Mesendoderm (in vitro differentiated cells): Measurements from ENCODE around the gene ATP10B.

Experiments used
- DNase-seq: peaks from one replicate; pipeline ENCODE4 v3.0.0; 2013
- H2AK5ac ChIP-seq: 2 replicates; pipeline ENCODE4 v1.6.1; 2013; ENCODE audit warnings: low read length, inconsistent platforms
- H2BK120ac ChIP-seq: 2 replicates; pipeline ENCODE4 v1.6.1; 2013; ENCODE audit warnings: low read depth, mild to moderate bottlenecking, low read length, moderate library complexity, mixed read lengths
- H2BK15ac ChIP-seq: replicated peaks from 2 replicates; pipeline ENCODE4 v1.6.1; 2013; ENCODE audit warnings: low read depth, mild to moderate bottlenecking, moderate library complexity
- H2BK5ac ChIP-seq: 2 replicates; pipeline ENCODE4 v1.6.1; 2013; ENCODE audit warnings: low read length, inconsistent platforms
- H3K18ac ChIP-seq: 2 replicates; pipeline ENCODE4 v1.6.1; 2013; ENCODE audit warnings: mild to moderate bottlenecking, low read length, mixed read lengths
- H3K23ac ChIP-seq: one replicate; pipeline ENCODE4 v1.6.1; 2013; ENCODE audit warnings: low read length
- H3K27ac ChIP-seq: 2 replicates; pipeline ENCODE4 v1.5.1; 2013; ENCODE audit warnings: low read depth, mild to moderate bottlenecking, inconsistent platforms, low read length, moderate library complexity
- H3K27me3 ChIP-seq: 2 replicates; pipeline ENCODE4 v1.6.1; 2013; ENCODE audit warnings: low read length, control low read depth, mild to moderate bottlenecking, inconsistent platforms; ENCODE audit not compliant: insufficient read depth, poor library complexity
- H3K36me3 ChIP-seq: 2 replicates; pipeline ENCODE4 v1.6.1; 2013; ENCODE audit warnings: low read length, inconsistent platforms; ENCODE audit not compliant: control insufficient read depth, insufficient read depth
- H3K4ac ChIP-seq: one replicate; pipeline ENCODE4 v1.6.1; 2013; ENCODE audit warnings: low read depth, mild to moderate bottlenecking, low read length, moderate library complexity
- H3K4me1 ChIP-seq: 2 replicates; pipeline ENCODE4 v1.6.1; 2013; ENCODE audit warnings: low read depth, low read length, inconsistent platforms; ENCODE audit not compliant: control insufficient read depth
- H3K4me2 ChIP-seq: 2 replicates; pipeline ENCODE4 v1.6.1; 2013; ENCODE audit warnings: low read length
- H3K4me3 ChIP-seq: 2 replicates; pipeline ENCODE4 v1.5.1; 2013; ENCODE audit warnings: mild to moderate bottlenecking, low read length
- H3K56ac ChIP-seq: one replicate; pipeline ENCODE4 v1.6.1; 2013; ENCODE audit warnings: low read length
- H3K79me1 ChIP-seq: 2 replicates; pipeline ENCODE4 v1.6.1; 2013; ENCODE audit warnings: low read length, inconsistent platforms
- H3K79me2 ChIP-seq: 2 replicates; pipeline ENCODE4 v1.6.1; 2013; ENCODE audit warnings: mild to moderate bottlenecking, low read length; ENCODE audit not compliant: control insufficient read depth, insufficient read depth
- H3K9ac ChIP-seq: 2 replicates; pipeline ENCODE4 v1.6.1; 2013; ENCODE audit warnings: low read length, inconsistent platforms
- H4K5ac ChIP-seq: one replicate; pipeline ENCODE4 v1.6.1; 2013; ENCODE audit warnings: low read length
- H4K8ac ChIP-seq: one replicate; pipeline ENCODE4 v1.6.1; 2013; ENCODE audit warnings: low read depth, mild to moderate bottlenecking, control low read depth, low read length, moderate library complexity
- WGBS: extraction: QIAGEN DNeasy Blood & Tissue Kit; methylation state at CpG from one replicate; pipeline ENCODE4 v1.1.7; 2013; ENCODE audit warnings: low lambda C conversion rate, missing lambda C conversion rate; ENCODE audit not compliant: insufficient coverage; ENCODE audit errors: extremely low coverage; 5-methylcytosine and 5-hydroxymethylcytosine counted together

Gene ATP10B

GRCh38 chr5:160637357-160638090 lies 214.5 kb downstream of the ATP10B start:
- H3K18ac ChIP-seq: no peak overlapping the region
- no peaks in the 10 kb centered on the region for H3K27me3 ChIP-seq
- H3K4me1 ChIP-seq: no peaks in the 10 kb centered on the region
- no peak overlapping the region for H3K4me2 ChIP-seq
- no peak overlapping the region for H4K8ac ChIP-seq
- H2AK5ac ChIP-seq: no peak overlapping the region
- no peak overlapping the region for H2BK15ac ChIP-seq
- H3K36me3 ChIP-seq: no peaks in the 10 kb centered on the region
- no peak overlapping the region for H3K9ac ChIP-seq
- no peak overlapping the region for H3K56ac ChIP-seq
- WGBS: no CpG with 5 or more reads among the region's 4 CpGs
- no peak overlapping the region for H3K4me3 ChIP-seq
- DNase-seq: no peak
- H2BK5ac ChIP-seq: no peak overlapping the region
- no peak overlapping the region for H3K23ac ChIP-seq
- no peak overlapping the region for H4K5ac ChIP-seq
- no peak overlapping the region for H2BK120ac ChIP-seq
- no peaks in the 10 kb centered on the region for H3K79me1 ChIP-seq
- H3K79me2 ChIP-seq: no peaks in the 10 kb centered on the region
- no peak overlapping the region for H3K4ac ChIP-seq
- no peak overlapping the region for H3K27ac ChIP-seq

- no peak overlapping the region for H3K18ac ChIP-seq
- no peak overlapping the region for H3K9ac ChIP-seq
- H3K27ac ChIP-seq: no peak overlapping the region
- H3K4me1 ChIP-seq: no peaks in the 10 kb centered on the region
- no peaks in the 10 kb centered on the region for H3K36me3 ChIP-seq
- H2BK120ac ChIP-seq: no peak overlapping the region
- no peaks in the 10 kb centered on the region for H3K79me2 ChIP-seq
- no peaks in the 10 kb centered on the region for H3K79me1 ChIP-seq
- no peak overlapping the region for H3K23ac ChIP-seq
- no peak overlapping the region for H3K4me3 ChIP-seq
- H2BK5ac ChIP-seq: no peak overlapping the region
- H3K4me2 ChIP-seq: no peak overlapping the region
- no CpG with 5 or more reads among the region's 4 CpGs for WGBS
- DNase-seq: no peak
- no peak overlapping the region for H3K4ac ChIP-seq
- no peak overlapping the region for H4K5ac ChIP-seq
- no peaks in the 10 kb centered on the region for H3K27me3 ChIP-seq
- H2AK5ac ChIP-seq: no peak overlapping the region
- H4K8ac ChIP-seq: no peak overlapping the region
- no peak overlapping the region for H2BK15ac ChIP-seq
- H3K56ac ChIP-seq: no peak overlapping the region
These were observed 216.3 kb downstream of the ATP10B start for GRCh38 chr5:160635663-160636062.

- Histone ChIP-seq H3K79me2 (no peaks in the 10 kb centered on the region), H3K4ac (no peak overlapping the region), H4K5ac (no peak overlapping the region), H2BK15ac (no peak overlapping the region), H3K4me3 (no peak overlapping the region), H3K36me3 (no peaks in the 10 kb centered on the region), H4K8ac (no peak overlapping the region), H2BK120ac (no peak overlapping the region), H2BK5ac (no peak overlapping the region), H2AK5ac (no peak overlapping the region), H3K27me3 (no peaks in the 10 kb centered on the region), H3K23ac (no peak overlapping the region), H3K18ac (no peak overlapping the region), H3K79me1 (no peaks in the 10 kb centered on the region), H3K27ac (no peak overlapping the region), H3K4me1 (no peaks in the 10 kb centered on the region), H3K4me2 (no peak overlapping the region), H3K9ac (no peak overlapping the region), H3K56ac (no peak overlapping the region)
- WGBS: no CpG with 5 or more reads among the region's 4 CpGs
- DNase-seq: no peak
These were observed 217.0 kb downstream of the ATP10B start for GRCh38 chr5:160635046-160635445.

- no peak overlapping the region for H3K23ac ChIP-seq
These were observed 223.0 kb downstream of the ATP10B start for GRCh38 chr5:160629003-160629402.

GRCh38 chr5:160628619-160628968 lies 223.4 kb downstream of the ATP10B start:
- no peaks in the 10 kb centered on the region for H3K36me3 ChIP-seq
- no peak overlapping the region for H3K23ac ChIP-seq
- H3K56ac ChIP-seq: no peak overlapping the region
- H3K18ac ChIP-seq: no peak overlapping the region
- no peaks in the 10 kb centered on the region for H3K79me2 ChIP-seq
- no CpG with 5 or more reads among the region's 1 CpG for WGBS
- H2BK5ac ChIP-seq: no peak overlapping the region
- H4K8ac ChIP-seq: no peak overlapping the region
- H3K4ac ChIP-seq: no peak overlapping the region
- H2BK15ac ChIP-seq: no peak overlapping the region
- no peak overlapping the region for H4K5ac ChIP-seq
- no peak overlapping the region for H2BK120ac ChIP-seq
- H3K4me3 ChIP-seq: no peak overlapping the region
- no peaks in the 10 kb centered on the region for H3K4me1 ChIP-seq
- DNase-seq: no peak
- no peak overlapping the region for H3K27ac ChIP-seq
- no peaks in the 10 kb centered on the region for H3K79me1 ChIP-seq
- no peak overlapping the region for H2AK5ac ChIP-seq
- H3K9ac ChIP-seq: no peak overlapping the region
- H3K4me2 ChIP-seq: no peak overlapping the region
- no peaks in the 10 kb centered on the region for H3K27me3 ChIP-seq

More at GRCh38 chr5:160629003-160629402, 223.0 kb downstream of the ATP10B start:
- H3K27me3 ChIP-seq: no peaks in the 10 kb centered on the region
- DNase-seq: no peak
- WGBS: no CpG with 5 or more reads among the region's 2 CpGs
- no peaks in the 10 kb centered on the region for H3K79me1 ChIP-seq
- H3K4me1 ChIP-seq: no peaks in the 10 kb centered on the region
- no peaks in the 10 kb centered on the region for H3K79me2 ChIP-seq
- H2AK5ac ChIP-seq: no peak overlapping the region
- H2BK120ac ChIP-seq: no peak overlapping the region
- no peak overlapping the region for H3K56ac ChIP-seq
- no peaks in the 10 kb centered on the region for H3K36me3 ChIP-seq
- H3K27ac ChIP-seq: no peak overlapping the region
- H2BK5ac ChIP-seq: no peak overlapping the region
- H3K9ac ChIP-seq: no peak overlapping the region
- H3K18ac ChIP-seq: no peak overlapping the region
- no peak overlapping the region for H2BK15ac ChIP-seq
- no peak overlapping the region for H3K4me2 ChIP-seq
- H3K4me3 ChIP-seq: no peak overlapping the region
- no peak overlapping the region for H4K5ac ChIP-seq
- no peak overlapping the region for H4K8ac ChIP-seq
- no peak overlapping the region for H3K4ac ChIP-seq
